H1 (cell line): ENCODE measurements around the gene PNMA6E. TPM values are rescaled to one million over a fixed set of nuclear protein-coding genes. Genes with fewer than 3 reads are reported as not detected.

Source experiments
- CTCF ChIA-PET: fragments of 300-600 bp; sonication (Branson Sonifier 250); formaldehyde crosslinking; loops from one replicate; lab custom pipeline; 2021; ENCODE audit not compliant: partially characterized antibody; lab: Charles Lee
- POLR2A ChIA-PET: fragments of 300-600 bp; sonication (Branson Sonifier 250); formaldehyde crosslinking; loops from one replicate; lab custom pipeline; 2021; ENCODE audit warnings: inconsistent platforms; ENCODE audit not compliant: partially characterized antibody; lab: Charles Lee
- DNase-seq, 2 experiments: peaks; one replicate each; pipeline versions ENCODE4 v3.0.0 to v3.0.0-alpha.2; 2010 to 2022; ENCODE audit warnings: low spot score in 2 of 2, low read depth in 1 of 2, mixed read lengths in 1 of 2
- FAIRE-seq: peaks from 2 replicates; lab custom pipeline; 2011; peaks lifted over from hg19 to GRCh38; lab: Jason Lieb, UNC
- H2AFZ ChIP-seq: 2 replicates; pipeline ENCODE4 v1.8.1; 2012; ENCODE audit warnings: low read length, inconsistent platforms
- H2AK5ac ChIP-seq: 2 replicates; pipeline ENCODE4 v1.6.1; 2013; ENCODE audit warnings: low read depth, low read length
- H2BK120ac ChIP-seq: replicated peaks from 2 replicates; pipeline ENCODE3; 2013; ENCODE audit warnings: low read depth, low read length, inconsistent platforms
- H2BK12ac ChIP-seq: 2 replicates; pipeline ENCODE4 v1.6.1; 2013; ENCODE audit warnings: low read depth, low read length
- H2BK15ac ChIP-seq: 2 replicates; pipeline ENCODE4 v1.6.1; 2013; ENCODE audit warnings: low read length
- H2BK20ac ChIP-seq: 2 replicates; pipeline ENCODE4 v1.6.1; 2013; ENCODE audit warnings: low read length
- H2BK5ac ChIP-seq: 2 replicates; pipeline ENCODE4 v1.6.1; 2013; ENCODE audit warnings: low read depth, low read length
- H3K14ac ChIP-seq: 2 replicates; pipeline ENCODE4 v1.6.1; 2013; ENCODE audit warnings: inconsistent platforms; ENCODE audit not compliant: insufficient read length
- H3K18ac ChIP-seq: 2 replicates; pipeline ENCODE4 v1.6.1; 2013; ENCODE audit warnings: low read length; ENCODE audit errors: extremely low read depth
- H3K23ac ChIP-seq: 2 replicates; pipeline ENCODE4 v1.6.1; 2013; ENCODE audit warnings: inconsistent platforms; ENCODE audit not compliant: insufficient read length
- H3K23me2 ChIP-seq: 2 replicates; pipeline ENCODE4 v1.6.1; 2013; ENCODE audit warnings: low read depth, low read length
- H3K27ac ChIP-seq: 2 replicates; pipeline ENCODE4 v1.6.1; 2011; ENCODE audit warnings: low read depth, low read length, inconsistent platforms
- H3K27me3 ChIP-seq, 4 experiments: replicated peaks in 1 of 4; 1 replicate in 1 of 4; 2 replicates in 3 of 4; pipeline versions ENCODE4 v1.6.1 to v1.8.1; 2011 to 2013; ENCODE audit warnings: low read length in 3 of 4, mild to moderate bottlenecking in 3 of 4, inconsistent platforms in 2 of 4, mixed read lengths in 2 of 4, moderate library complexity in 1 of 4; ENCODE audit not compliant: control insufficient read depth in 3 of 4, insufficient read depth in 3 of 4; ENCODE audit errors: extremely low read depth in 1 of 4
- H3K36me3 ChIP-seq, 4 experiments: 2 replicates each; pipeline versions ENCODE4 v1.6.1 to v1.8.1; 2011 to 2013; ENCODE audit warnings: mild to moderate bottlenecking in 4 of 4, low read length in 3 of 4, moderate library complexity in 2 of 4, control low read depth in 1 of 4, inconsistent platforms in 1 of 4; ENCODE audit not compliant: insufficient read depth in 4 of 4, control insufficient read depth in 2 of 4
- H3K4ac ChIP-seq: replicated peaks from 2 replicates; pipeline ENCODE3; 2013; ENCODE audit warnings: low read length, low read depth, mixed read lengths, inconsistent platforms; ENCODE audit not compliant: insufficient read length
- H3K4me1 ChIP-seq, 4 experiments: replicated peaks in 1 of 4; 1 replicate in 1 of 4; 2 replicates in 3 of 4; pipeline versions ENCODE4 v1.6.1 to v1.8.1; 2011 to 2013; ENCODE audit warnings: low read length in 3 of 4, inconsistent platforms in 2 of 4, mixed read lengths in 1 of 4; ENCODE audit not compliant: insufficient read depth in 4 of 4, control insufficient read depth in 3 of 4
- H3K4me2 ChIP-seq, 2 experiments: 2 replicates each; pipeline versions ENCODE4 v1.6.1 to v1.8.1; 2011 to 2013; ENCODE audit warnings: low read depth in 2 of 2, low read length in 2 of 2, control low read depth in 1 of 2, inconsistent platforms in 1 of 2, mild to moderate bottlenecking in 1 of 2; ENCODE audit not compliant: insufficient read depth in 1 of 2
- H3K4me3 ChIP-seq, 4 experiments: fragments of 200-600, 300-600 bp in 1 of 4; sonication (generic), shearing (Covaris generic), sonication (Bioruptor Twin) in 1 of 4; 2 replicates each; pipeline versions ENCODE4 v1.5.1 to v1.8.1; 2011 to 2016; ENCODE audit warnings: low read length in 4 of 4, low read depth in 3 of 4, control low read depth in 2 of 4, inconsistent platforms in 2 of 4, mild to moderate bottlenecking in 2 of 4, mixed read lengths in 1 of 4, moderate library complexity in 1 of 4; ENCODE audit not compliant: insufficient read depth in 2 of 4; ENCODE audit errors: extremely low read depth in 1 of 4
- H3K56ac ChIP-seq: replicated peaks from 2 replicates; pipeline ENCODE3; 2013; ENCODE audit warnings: low read depth, mild to moderate bottlenecking, mixed read lengths, low read length, inconsistent platforms; ENCODE audit not compliant: insufficient read length
- H3K79me1 ChIP-seq: 2 replicates; pipeline ENCODE4 v1.6.1; 2013; ENCODE audit warnings: low read depth, low read length, control low read depth
- H3K79me2 ChIP-seq, 2 experiments: 2 replicates each; pipeline versions ENCODE4 v1.6.1 to v1.8.1; 2012 to 2013; ENCODE audit warnings: low read length in 2 of 2, mild to moderate bottlenecking in 2 of 2, inconsistent platforms in 1 of 2; ENCODE audit not compliant: insufficient read depth in 2 of 2, control insufficient read depth in 1 of 2
- H3K9ac ChIP-seq, 4 experiments: replicated peaks in 1 of 4; 1 replicate in 1 of 4; 2 replicates in 3 of 4; pipeline versions ENCODE4 v1.6.1 to v1.8.1; 2011 to 2013; ENCODE audit warnings: low read depth in 3 of 4, low read length in 3 of 4, control low read depth in 2 of 4, mild to moderate bottlenecking in 2 of 4, moderate library complexity in 2 of 4, inconsistent platforms in 1 of 4; ENCODE audit errors: extremely low read depth in 1 of 4
- H3K9me3 ChIP-seq, 2 experiments: 2 replicates each; pipeline versions ENCODE4 v1.6.1 to v1.8.1; 2012 to 2013; ENCODE audit warnings: mild to moderate bottlenecking in 2 of 2, moderate library complexity in 2 of 2, control low read depth in 1 of 2, inconsistent platforms in 1 of 2, low read depth in 1 of 2, low read length in 1 of 2, mixed read lengths in 1 of 2; ENCODE audit not compliant: insufficient read depth in 2 of 2
- H4K20me1 ChIP-seq, 2 experiments: replicated peaks in 1 of 2; 2 replicates each; pipeline versions ENCODE3 to v1.8.1; 2011 to 2013; ENCODE audit warnings: inconsistent platforms in 2 of 2, low read length in 2 of 2, mild to moderate bottlenecking in 1 of 2; ENCODE audit not compliant: insufficient read depth in 2 of 2, control insufficient read depth in 1 of 2
- H4K5ac ChIP-seq: 2 replicates; pipeline ENCODE4 v1.6.1; 2013; ENCODE audit warnings: low read length, low read depth, mixed read lengths, inconsistent platforms; ENCODE audit not compliant: insufficient read length
- H4K8ac ChIP-seq: 2 replicates; pipeline ENCODE4 v1.8.0; 2013; ENCODE audit warnings: mild to moderate bottlenecking, moderate library complexity, low read length, inconsistent platforms; ENCODE audit not compliant: insufficient read depth; ENCODE audit errors: extremely low read depth
- H4K91ac ChIP-seq: replicated peaks from 2 replicates; pipeline ENCODE3; 2013; ENCODE audit warnings: low read length, mixed read lengths, inconsistent platforms; ENCODE audit not compliant: insufficient read length
- ATF3 ChIP-seq: IDR thresholded peaks from 2 replicates; pipeline ENCODE4 v1.6.1; 2011; ENCODE audit warnings: low read depth, mild to moderate bottlenecking, low read length; ENCODE audit not compliant: insufficient read depth
- BCL11A ChIP-seq, 2 experiments: IDR thresholded peaks; one replicate each; pipeline ENCODE4 v1.6.1; 2011; ENCODE audit warnings: low read depth in 2 of 2, low read length in 2 of 2, mild to moderate bottlenecking in 2 of 2
- CBX8 ChIP-seq: fragments of 300-800, 300-1000 bp; sonication (generic); IDR thresholded peaks from 2 replicates; pipeline ENCODE4 v1.7.1; 2016; ENCODE audit warnings: low read depth, low read length, borderline replicate concordance
- CHD2 ChIP-seq: IDR thresholded peaks from 2 replicates; pipeline ENCODE4 v1.6.1; 2012; ENCODE audit warnings: low read length, improper control_type of control experiment
- KDM5A ChIP-seq: fragments of 200-600 bp; IDR thresholded peaks from 2 replicates; pipeline ENCODE4 v1.7.1; 2012; ENCODE audit warnings: mild to moderate bottlenecking, low read length, inconsistent platforms, mixed read lengths
- POLR2AphosphoS5 ChIP-seq: IDR thresholded peaks from 2 replicates; pipeline ENCODE4 v1.6.1; 2011; ENCODE audit warnings: low read depth, low read length
- POU5F1 ChIP-seq: IDR thresholded peaks from 2 replicates; pipeline ENCODE4 v1.6.1; 2011; ENCODE audit warnings: low read depth, mild to moderate bottlenecking, low read length, moderate library complexity
- RNF2 ChIP-seq: fragments of 200-900, 300-1000 bp; sonication (generic); IDR thresholded peaks from 2 replicates; pipeline ENCODE4 v1.7.1; 2016; ENCODE audit warnings: borderline replicate concordance, low read depth, mild to moderate bottlenecking, antibody characterized with exemption, low read length; ENCODE audit not compliant: poor library complexity, severe bottlenecking; ENCODE audit errors: missing control alignments
- SIN3A ChIP-seq, 2 experiments: IDR thresholded peaks in 1 of 2; conservative IDR thresholded peaks in 1 of 2; 2 replicates each; pipeline ENCODE4 v1.6.1; 2011 to 2012; ENCODE audit warnings: low read length in 2 of 2, improper control_type of control experiment in 1 of 2, low read depth in 1 of 2, mild to moderate bottlenecking in 1 of 2
- TAF1 ChIP-seq: IDR thresholded peaks from 2 replicates; pipeline ENCODE4 v1.6.1; 2011; ENCODE audit warnings: mild to moderate bottlenecking, low read depth, low read length
- TEAD4 ChIP-seq: IDR thresholded peaks from 2 replicates; pipeline ENCODE4 v1.6.1; 2012; ENCODE audit warnings: low read depth, low read length, inconsistent platforms, mixed read lengths
- ZNF274 ChIP-seq: IDR thresholded peaks from 2 replicates; pipeline ENCODE4 v1.7.0; 2012; ENCODE audit warnings: low read length, borderline replicate concordance; ENCODE audit errors: extremely low read depth
- WGBS, 2 experiments: shearing (Covaris generic) in 1 of 2; methylation state at CpG; one replicate each; pipeline versions ENCODE4 v1.1.6 to v1.1.7; 2013 to 2015; ENCODE audit warnings: low lambda C conversion rate in 2 of 2, mixed read lengths in 2 of 2, inconsistent platforms in 1 of 2, low coverage in 1 of 2, missing lambda C conversion rate in 1 of 2; ENCODE audit not compliant: insufficient replicate concordance in 2 of 2, insufficient coverage in 1 of 2, insufficient read length in 1 of 2; ENCODE audit errors: extremely low coverage in 1 of 2, missing lambda C conversion rate in 1 of 2; 5-methylcytosine and 5-hydroxymethylcytosine counted together
- polyA plus RNA-seq, 7 experiments: library from polyadenylated mRNA; depleted of rRNA in 3 of 7; stranded (reverse) in 5 of 7; unstranded in 2 of 7; fragments of >200 nt in 5 of 7; fragments of 200-250 nt in 2 of 7; gene quantifications; 1 replicate in 5 of 7; 2 replicates in 1 of 7; 4 replicates in 1 of 7; pipeline versions ENCODE4 v1.2.1 to v1.2.3, GENCODE V29; 2011 to 2013; ENCODE audit warnings: missing spikeins in 2 of 7, mixed read lengths in 2 of 7
- total RNA-seq: library from RNA; stranded (reverse); fragmentation: NEBNext Ultra II Directional; extraction: Animal tissue kit (Norgen Biotek cat#: 25700); gene quantifications from 2 replicates; pipeline ENCODE4 v1.2.1, GENCODE V29; 2021
- TF ChIP-seq, protein P1 (sequence below): IDR thresholded peaks from 2 replicates; pipeline ENCODE4 v1.6.1; 2011; ENCODE audit warnings: low read length, improper control_type of control experiment

PNMA6E gene
- total and polyA plus RNA-seq, 2 of the 8 experiments (the other 6 are each of a cell fraction or from before 2014, with no cell fraction given): not detected

DNA sequence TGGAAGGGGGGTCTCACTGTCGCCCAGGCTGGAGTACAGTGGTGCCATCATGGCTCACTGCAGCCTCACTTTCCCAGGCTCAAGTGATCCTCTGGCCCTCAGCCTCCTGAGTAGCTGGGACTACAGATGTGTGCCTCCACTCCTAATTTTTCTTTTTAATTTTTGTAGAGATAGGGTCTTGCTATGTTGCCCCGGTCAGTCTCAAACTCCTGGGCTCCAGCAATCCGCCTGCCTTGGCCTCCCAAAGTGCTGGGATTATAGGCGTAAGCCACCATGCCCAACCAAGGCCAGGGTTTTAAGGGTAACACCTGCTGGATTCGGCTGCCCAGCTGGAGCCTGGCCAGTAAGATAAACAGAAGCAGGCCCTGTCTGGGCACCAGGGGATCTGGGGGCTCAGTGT lies 41.3 kb upstream of the PNMA6E start:
- Histone ChIP-seq H2AFZ (no peak overlapping the region), H3K4me2 (no peak overlapping the region), H3K9ac (no peak overlapping the region), H4K8ac (no peak overlapping the region), H2AK5ac (no peak overlapping the region), H3K79me1 (no peaks in the 10 kb centered on the region), H3K23me2 (no peaks in the 10 kb centered on the region), H3K27ac (no peak overlapping the region), H3K4me3 (no peak overlapping the region), H2BK120ac (no peak overlapping the region), H3K14ac (no peak overlapping the region), H3K23ac (no peak overlapping the region), H2BK20ac (no peak overlapping the region), H4K91ac (no peak overlapping the region), H3K79me2 (no peaks in the 10 kb centered on the region), H3K18ac (no peak overlapping the region), H2BK12ac (no peak overlapping the region), H2BK5ac (no peak overlapping the region), H3K27me3 (no peaks in the 10 kb centered on the region), H3K36me3 (no peaks in the 10 kb centered on the region), H3K4me1 (no peaks in the 10 kb centered on the region), H3K56ac (no peak overlapping the region), H4K5ac (no peak overlapping the region), H3K9me3 (no peaks in the 10 kb centered on the region), H2BK15ac (no peak overlapping the region), H3K4ac (no peak overlapping the region), H4K20me1 (no peaks in the 10 kb centered on the region)
- WGBS, 2 experiments: 83% methylated on average over 4 of the region's 5 CpGs; no CpG with 5 or more reads in 1 of the 2 experiments
- CTCF ChIA-PET: interaction anchor here (1.5 kb wide), 1 partner anchor 78 kb away, joined by 3 read pairs; no protein-coding TSS in a partner anchor
- FAIRE-seq (no peak), DNase-seq (no peak)
- POLR2A ChIA-PET: no interaction called here
- TF ChIP-seq ATF3 (no peak), TAF1 (no peak), CBX8 (no peak), BCL11A (IDR thresholded peaks at IDR 0.05; ENCODE audit: low read depth in 2 of 2, low read length in 2 of 2) (no peak), CHD2 (no peak), ZNF274 (no peak), KDM5A (no peak), POU5F1 (no peak), SIN3A (conservative IDR thresholded peaks at IDR 0.05 in 1 of 2, IDR thresholded peaks at IDR 0.05 in 1 of 2; ENCODE audit: low read depth in 1 of 2, low read length in 2 of 2) (no peak), RNF2 (no peak), TEAD4 (no peak), POLR2AphosphoS5 (no peak)
- TF ChIP-seq, protein P1, sequence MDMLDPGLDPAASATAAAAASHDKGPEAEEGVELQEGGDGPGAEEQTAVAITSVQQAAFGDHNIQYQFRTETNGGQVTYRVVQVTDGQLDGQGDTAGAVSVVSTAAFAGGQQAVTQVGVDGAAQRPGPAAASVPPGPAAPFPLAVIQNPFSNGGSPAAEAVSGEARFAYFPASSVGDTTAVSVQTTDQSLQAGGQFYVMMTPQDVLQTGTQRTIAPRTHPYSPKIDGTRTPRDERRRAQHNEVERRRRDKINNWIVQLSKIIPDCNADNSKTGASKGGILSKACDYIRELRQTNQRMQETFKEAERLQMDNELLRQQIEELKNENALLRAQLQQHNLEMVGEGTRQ: no peak
